Retinal pigment epithelial cell (primary cell): Measurements from ENCODE around the gene INTS7.
A peak's percentile ranks its signal among the peaks of the same experiment; 100 is the strongest.
"Not testable (repeated sequence)": the region's sequence is repeated elsewhere in the genome, so short reads cannot be mapped to it uniquely, and the experiment has no call there.

Experiments
- DNase-seq: peaks from one replicate; pipeline ENCODE4 v3.0.0-alpha.2; 2010; ENCODE audit warnings: low read depth
- H3K4me3 ChIP-seq: 2 replicates; pipeline ENCODE4 v1.5.1; 2011; ENCODE audit warnings: mild to moderate bottlenecking, low read length, control low read depth, moderate library complexity
- TF ChIP-seq, protein P1 (sequence below): conservative IDR thresholded peaks from 2 replicates; pipeline ENCODE4 v1.5.1; 2011; ENCODE audit warnings: low read depth, low read length, control low read depth, inconsistent platforms

INTS7 gene

DNA sequence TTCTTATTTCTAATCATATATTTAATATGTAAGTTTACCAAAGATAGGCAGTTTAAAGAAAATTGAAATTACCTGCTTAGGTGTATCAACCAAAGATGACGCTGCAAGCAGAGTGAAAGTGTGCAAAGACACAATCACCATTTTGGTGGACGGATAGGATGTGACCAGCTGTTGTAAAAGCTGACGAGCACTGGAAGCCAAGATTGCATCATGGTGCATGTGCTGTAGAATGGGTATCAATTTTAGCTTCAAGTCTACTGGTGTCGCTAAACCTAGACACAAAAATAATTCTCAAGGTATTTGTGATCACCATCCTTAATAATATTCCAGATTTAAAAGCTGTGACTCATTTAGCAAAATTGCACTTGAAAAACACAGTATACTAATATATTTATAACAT lies 28.2 kb downstream of the INTS7 start:
- no peak for DNase-seq
- TF ChIP-seq, protein P1, sequence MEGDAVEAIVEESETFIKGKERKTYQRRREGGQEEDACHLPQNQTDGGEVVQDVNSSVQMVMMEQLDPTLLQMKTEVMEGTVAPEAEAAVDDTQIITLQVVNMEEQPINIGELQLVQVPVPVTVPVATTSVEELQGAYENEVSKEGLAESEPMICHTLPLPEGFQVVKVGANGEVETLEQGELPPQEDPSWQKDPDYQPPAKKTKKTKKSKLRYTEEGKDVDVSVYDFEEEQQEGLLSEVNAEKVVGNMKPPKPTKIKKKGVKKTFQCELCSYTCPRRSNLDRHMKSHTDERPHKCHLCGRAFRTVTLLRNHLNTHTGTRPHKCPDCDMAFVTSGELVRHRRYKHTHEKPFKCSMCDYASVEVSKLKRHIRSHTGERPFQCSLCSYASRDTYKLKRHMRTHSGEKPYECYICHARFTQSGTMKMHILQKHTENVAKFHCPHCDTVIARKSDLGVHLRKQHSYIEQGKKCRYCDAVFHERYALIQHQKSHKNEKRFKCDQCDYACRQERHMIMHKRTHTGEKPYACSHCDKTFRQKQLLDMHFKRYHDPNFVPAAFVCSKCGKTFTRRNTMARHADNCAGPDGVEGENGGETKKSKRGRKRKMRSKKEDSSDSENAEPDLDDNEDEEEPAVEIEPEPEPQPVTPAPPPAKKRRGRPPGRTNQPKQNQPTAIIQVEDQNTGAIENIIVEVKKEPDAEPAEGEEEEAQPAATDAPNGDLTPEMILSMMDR: no peak
- no peak overlapping the region for H3K4me3 ChIP-seq

DNA sequence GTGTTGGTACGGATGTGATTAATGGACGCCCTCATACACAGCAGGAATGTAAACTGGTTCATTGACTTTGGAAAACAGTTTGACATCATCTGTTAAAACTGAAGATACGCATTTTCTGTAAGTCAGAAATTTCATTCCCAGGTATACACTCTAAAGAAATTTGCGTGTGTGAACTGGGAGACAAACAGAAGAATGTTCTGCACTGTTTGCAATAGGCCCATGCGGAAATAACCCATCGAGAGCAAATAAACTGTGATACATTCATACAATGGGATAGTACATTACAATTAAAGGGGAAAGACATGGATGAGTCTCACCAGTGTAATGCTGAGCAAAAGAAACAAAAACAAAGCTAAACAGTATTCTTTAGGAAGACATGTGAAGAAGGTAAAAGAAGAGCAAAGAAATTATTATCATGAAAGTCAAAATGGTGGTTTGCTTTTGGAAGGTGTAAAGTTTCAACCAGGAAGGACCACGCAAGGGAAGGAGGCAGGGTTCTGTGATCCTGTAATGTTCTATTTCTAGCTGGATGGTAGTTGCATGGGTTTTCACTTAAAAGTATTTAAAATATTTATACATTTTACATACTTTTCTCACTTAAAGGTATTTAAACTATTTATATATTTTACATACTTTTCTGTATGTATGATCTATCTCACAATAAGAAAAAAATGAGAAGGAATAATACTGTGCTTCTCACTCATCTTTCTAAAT lies 30.3 kb downstream of the INTS7 start:
- TF ChIP-seq, protein P1: no peak
- H3K4me3 ChIP-seq: no peak overlapping the region
- DNase-seq: no peak

DNA sequence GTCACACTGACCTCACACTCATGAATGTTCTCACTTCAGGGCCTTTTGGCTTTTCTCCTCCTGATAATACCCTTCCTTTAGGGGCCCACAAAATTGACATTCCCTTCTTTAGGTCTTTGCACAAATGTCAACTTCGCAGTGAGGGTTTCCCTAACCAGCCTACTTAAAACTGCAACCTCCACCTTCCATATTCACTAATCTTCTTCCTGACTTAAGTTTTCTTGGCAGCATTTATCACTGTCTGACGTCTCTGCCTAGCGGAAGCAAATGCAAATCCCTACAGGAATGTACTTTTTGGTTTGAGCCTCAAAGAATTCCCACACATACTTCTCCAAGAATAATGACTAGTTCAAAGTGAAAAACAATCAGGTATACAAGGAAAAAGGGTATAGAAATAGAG lies 32.8 kb downstream of the INTS7 start:
- DNase-seq: peak; percentile 99
- TF ChIP-seq, protein P1: no peak
- no peak overlapping the region for H3K4me3 ChIP-seq

DNA sequence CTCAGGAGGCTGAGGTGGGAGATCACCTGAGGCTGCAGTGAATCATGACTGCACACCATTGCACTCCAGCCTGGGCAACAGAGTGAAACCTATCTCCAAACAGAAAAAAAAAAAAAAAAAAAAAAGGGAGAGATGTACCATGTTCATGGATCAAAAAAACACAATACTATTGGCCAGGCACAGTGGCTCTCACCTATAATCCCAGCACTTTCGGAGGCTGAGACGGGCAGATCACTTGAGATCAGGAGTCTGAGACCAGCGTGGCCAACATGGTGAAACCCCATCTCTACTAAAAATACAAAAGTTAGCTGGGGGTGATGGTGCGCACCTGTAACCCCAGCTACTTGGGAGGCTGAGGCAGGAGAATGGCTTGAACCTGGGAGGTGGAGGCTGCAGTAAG lies 37.9 kb downstream of the INTS7 start:
- H3K4me3 ChIP-seq, DNase-seq: not testable (repeated sequence)

DNA sequence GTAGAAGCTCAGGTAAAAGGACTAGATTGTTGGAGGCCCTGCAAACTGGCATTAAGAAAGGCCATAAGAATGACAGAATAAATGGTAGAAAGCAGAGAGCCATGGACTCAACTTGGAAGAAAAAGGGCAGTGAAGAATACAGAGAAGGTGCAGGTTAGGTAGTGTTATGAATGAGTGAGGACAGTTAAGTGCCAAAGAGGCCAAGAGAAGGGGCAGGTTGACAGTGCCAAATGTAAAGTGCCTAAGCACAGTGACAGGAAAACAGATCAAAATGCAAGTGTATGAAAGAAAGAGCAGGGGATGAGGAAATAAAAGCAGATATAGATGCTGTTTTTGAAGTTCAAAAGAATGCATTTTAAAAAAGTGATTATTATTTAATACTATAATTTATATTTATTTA lies 43.7 kb downstream of the INTS7 start:
- no peak for DNase-seq
- TF ChIP-seq, protein P1: no peak
- no peak overlapping the region for H3K4me3 ChIP-seq

DNA sequence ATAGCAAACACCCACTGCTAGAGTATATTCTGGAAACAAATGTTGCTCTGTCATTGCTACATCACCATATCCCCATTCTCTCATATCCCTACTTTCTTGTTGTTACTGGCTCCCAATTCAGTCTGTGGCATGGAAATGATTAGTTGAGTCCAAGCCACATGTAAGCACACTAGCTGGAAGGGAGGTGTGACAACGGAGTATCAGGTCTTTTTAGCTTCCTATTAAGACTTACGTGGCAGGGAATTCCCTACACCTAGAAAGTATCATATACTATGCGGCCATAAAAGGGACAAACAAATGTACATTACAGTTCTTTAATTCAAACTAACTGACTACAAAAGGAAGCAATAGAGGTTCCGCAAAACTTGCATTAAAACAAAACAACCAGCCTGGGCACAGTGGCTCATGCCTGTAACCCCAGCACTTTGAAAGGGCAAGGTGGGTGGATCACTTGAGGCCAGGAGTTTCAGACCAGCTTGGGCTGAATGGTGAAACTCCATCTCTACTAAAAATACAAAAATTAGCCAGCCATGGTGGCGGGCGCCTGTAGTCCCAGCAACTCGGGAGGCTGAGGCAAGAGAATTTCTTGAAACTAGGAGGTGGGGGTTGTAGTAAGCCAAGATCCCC lies 48.6 kb downstream of the INTS7 start:
- no peak for DNase-seq
- H3K4me3 ChIP-seq: no peak overlapping the region
- TF ChIP-seq, protein P1: no peak

DNA sequence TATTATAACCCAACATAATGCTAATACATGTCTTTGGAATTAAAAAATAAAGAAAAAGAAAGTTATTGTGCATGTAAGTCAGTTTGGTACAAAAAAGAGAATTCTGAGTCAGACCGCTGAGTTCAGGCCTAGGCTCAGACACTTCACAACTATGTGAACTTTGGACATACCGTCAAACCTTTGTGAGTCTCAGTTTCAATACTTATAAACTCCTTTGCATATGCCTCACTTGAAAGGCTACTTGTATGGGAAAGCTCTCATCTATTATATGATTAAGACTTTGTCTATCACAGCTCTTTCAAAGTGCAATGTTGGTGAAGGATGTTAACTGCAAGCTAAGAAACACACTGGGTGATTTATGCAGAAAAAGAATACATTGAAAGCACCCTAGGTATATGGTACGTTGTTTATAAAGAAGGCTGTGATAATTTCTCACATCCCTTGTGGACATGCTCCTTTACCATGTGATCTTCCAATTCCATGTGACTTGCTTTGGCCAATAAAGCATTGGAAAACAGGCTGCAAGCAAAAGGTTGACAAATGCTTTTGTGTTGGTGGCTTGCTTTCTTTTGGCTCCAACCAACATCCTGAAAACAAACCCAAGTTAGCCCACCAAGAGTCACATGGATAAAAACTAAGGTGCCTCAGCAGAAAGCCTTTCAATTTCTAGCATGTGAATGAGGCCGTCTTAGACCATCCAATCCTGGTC lies 49.6 kb downstream of the INTS7 start:
- no peak for DNase-seq
- TF ChIP-seq, protein P1: no peak
- H3K4me3 ChIP-seq: no peak overlapping the region
